ENCODE measurements around the gene RNF152.
"Not testable (repeated sequence)": the region's sequence is repeated elsewhere in the genome, so short reads cannot be mapped to it uniquely, and the experiment has no call there.

Gene RNF152

GRCh38 chr18:61821748-61822147 is 71.1 kb downstream of the RNF152 start:
- no peak for DNase-seq (ENCODE audit: low read depth)

GRCh38 chr18:61820882-61821281 is 71.9 kb downstream of the RNF152 start:
- DNase-seq (ENCODE audit: low read depth) = peak; percentile 6

GRCh38 chr18:61817086-61817485 is 75.7 kb downstream of the RNF152 start:
- no peak for DNase-seq (ENCODE audit: low read depth)

GRCh38 chr18:61815885-61816470 is 76.8 kb downstream of the RNF152 start:
- no peak for DNase-seq (ENCODE audit: low read depth)

- DNase-seq (ENCODE audit: low read depth) = no peak
These were observed 84.5 kb downstream of the RNF152 start for GRCh38 chr18:61808286-61808685.

- no peak for DNase-seq (ENCODE audit: low read depth)
These were observed 89.4 kb downstream of the RNF152 start for GRCh38 chr18:61803393-61803792.

GRCh38 chr18:61797696-61798590 is 94.9 kb downstream of the RNF152 start:
- no peak for DNase-seq (ENCODE audit: low read depth)

GRCh38 chr18:61791031-61791430 is 101.8 kb downstream of the RNF152 start:
- DNase-seq (ENCODE audit: low read depth) = no peak

- DNase-seq (ENCODE audit: low read depth) = not testable (repeated sequence)
These were observed 105.7 kb downstream of the RNF152 start for GRCh38 chr18:61787011-61787670.

GRCh38 chr18:61785588-61785987 is 107.2 kb downstream of the RNF152 start:
- DNase-seq (ENCODE audit: low read depth) = no peak

GRCh38 chr18:61784834-61785233 is 108.0 kb downstream of the RNF152 start:
- DNase-seq (ENCODE audit: low read depth) = no peak

- DNase-seq (ENCODE audit: low read depth) = no peak
These were observed 110.3 kb downstream of the RNF152 start for GRCh38 chr18:61782545-61782944.

- DNase-seq (ENCODE audit: low read depth) = not testable (repeated sequence)
These were observed 116.6 kb downstream of the RNF152 start for GRCh38 chr18:61776201-61776600.

GRCh38 chr18:61774846-61775245 is 118.0 kb downstream of the RNF152 start:
- no peak for DNase-seq (ENCODE audit: low read depth)

- no peak for DNase-seq (ENCODE audit: low read depth)
These were observed 120.4 kb downstream of the RNF152 start for GRCh38 chr18:61772293-61772848.

- no peak for DNase-seq (ENCODE audit: low read depth)
These were observed 120.9 kb downstream of the RNF152 start for GRCh38 chr18:61771861-61772260.

- DNase-seq (ENCODE audit: low read depth) = no peak
These were observed 122.5 kb downstream of the RNF152 start for GRCh38 chr18:61770279-61770678.

GRCh38 chr18:61766266-61766884 is 126.4 kb downstream of the RNF152 start:
- no peak for DNase-seq (ENCODE audit: low read depth)

- peak; percentile 41 for DNase-seq (ENCODE audit: low read depth)
These were observed 127.7 kb downstream of the RNF152 start for GRCh38 chr18:61765097-61765496.

- no peak for DNase-seq (ENCODE audit: low read depth)
These were observed 128.4 kb downstream of the RNF152 start for GRCh38 chr18:61764381-61764780.

GRCh38 chr18:61761875-61762274 is 130.9 kb downstream of the RNF152 start:
- DNase-seq (ENCODE audit: low read depth) = no peak

All from ELR (cell line).